NB4 (cell line): ENCODE measurements around the gene NRXN3.

Experiments
- MYC ChIP-seq: IDR thresholded peaks from 2 replicates; pipeline ENCODE4 v1.6.1; 2011; ENCODE audit warnings: low read depth, low read length
- POLR2A ChIP-seq: IDR thresholded peaks from 2 replicates; pipeline ENCODE4 v1.6.1; 2011; ENCODE audit warnings: mild to moderate bottlenecking; ENCODE audit not compliant: insufficient read length; ENCODE audit errors: extremely low read depth
- TF ChIP-seq, protein P1 (sequence below): IDR thresholded peaks from one replicate; pipeline ENCODE4 v1.5.1; 2012; ENCODE audit warnings: low read depth, low read length

DNA sequence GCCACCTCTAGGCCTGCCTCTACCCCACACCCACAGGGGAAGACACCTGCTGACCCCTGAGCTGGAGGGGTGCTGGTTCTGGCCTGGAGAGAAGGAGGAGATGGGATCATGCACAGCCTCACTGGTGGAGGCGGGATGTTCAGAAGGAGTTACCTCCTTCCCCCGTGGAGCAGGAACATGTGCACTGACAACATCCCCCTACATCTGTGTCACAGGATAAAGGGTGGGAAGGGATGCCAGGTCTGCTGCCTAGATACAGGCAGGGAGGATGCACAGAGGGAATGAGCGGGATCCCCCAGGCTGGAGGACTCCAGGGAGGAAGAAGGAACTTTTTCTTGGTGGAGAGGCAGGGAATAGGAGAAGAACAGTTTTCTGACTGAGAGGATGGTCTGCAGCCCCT is 8.8 kb downstream of the NRXN3 start:
- TF ChIP-seq, protein P1, sequence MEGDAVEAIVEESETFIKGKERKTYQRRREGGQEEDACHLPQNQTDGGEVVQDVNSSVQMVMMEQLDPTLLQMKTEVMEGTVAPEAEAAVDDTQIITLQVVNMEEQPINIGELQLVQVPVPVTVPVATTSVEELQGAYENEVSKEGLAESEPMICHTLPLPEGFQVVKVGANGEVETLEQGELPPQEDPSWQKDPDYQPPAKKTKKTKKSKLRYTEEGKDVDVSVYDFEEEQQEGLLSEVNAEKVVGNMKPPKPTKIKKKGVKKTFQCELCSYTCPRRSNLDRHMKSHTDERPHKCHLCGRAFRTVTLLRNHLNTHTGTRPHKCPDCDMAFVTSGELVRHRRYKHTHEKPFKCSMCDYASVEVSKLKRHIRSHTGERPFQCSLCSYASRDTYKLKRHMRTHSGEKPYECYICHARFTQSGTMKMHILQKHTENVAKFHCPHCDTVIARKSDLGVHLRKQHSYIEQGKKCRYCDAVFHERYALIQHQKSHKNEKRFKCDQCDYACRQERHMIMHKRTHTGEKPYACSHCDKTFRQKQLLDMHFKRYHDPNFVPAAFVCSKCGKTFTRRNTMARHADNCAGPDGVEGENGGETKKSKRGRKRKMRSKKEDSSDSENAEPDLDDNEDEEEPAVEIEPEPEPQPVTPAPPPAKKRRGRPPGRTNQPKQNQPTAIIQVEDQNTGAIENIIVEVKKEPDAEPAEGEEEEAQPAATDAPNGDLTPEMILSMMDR: no peak
- TF ChIP-seq POLR2A (no peak), MYC (no peak)
